GM20431 (cell line): ENCODE measurements around the gene SUPT6H.

ENCODE experiments used
- in situ Hi-C: fragments of 300-500 bp; cut with MseI, MboI; formaldehyde crosslinking; loops from one replicate; pipeline ENCODE4 v1.15.0; 2020; ENCODE audit warnings: low sequenced_read_pairs; ENCODE audit not compliant: unreplicated experiment

Gene SUPT6H

DNA sequence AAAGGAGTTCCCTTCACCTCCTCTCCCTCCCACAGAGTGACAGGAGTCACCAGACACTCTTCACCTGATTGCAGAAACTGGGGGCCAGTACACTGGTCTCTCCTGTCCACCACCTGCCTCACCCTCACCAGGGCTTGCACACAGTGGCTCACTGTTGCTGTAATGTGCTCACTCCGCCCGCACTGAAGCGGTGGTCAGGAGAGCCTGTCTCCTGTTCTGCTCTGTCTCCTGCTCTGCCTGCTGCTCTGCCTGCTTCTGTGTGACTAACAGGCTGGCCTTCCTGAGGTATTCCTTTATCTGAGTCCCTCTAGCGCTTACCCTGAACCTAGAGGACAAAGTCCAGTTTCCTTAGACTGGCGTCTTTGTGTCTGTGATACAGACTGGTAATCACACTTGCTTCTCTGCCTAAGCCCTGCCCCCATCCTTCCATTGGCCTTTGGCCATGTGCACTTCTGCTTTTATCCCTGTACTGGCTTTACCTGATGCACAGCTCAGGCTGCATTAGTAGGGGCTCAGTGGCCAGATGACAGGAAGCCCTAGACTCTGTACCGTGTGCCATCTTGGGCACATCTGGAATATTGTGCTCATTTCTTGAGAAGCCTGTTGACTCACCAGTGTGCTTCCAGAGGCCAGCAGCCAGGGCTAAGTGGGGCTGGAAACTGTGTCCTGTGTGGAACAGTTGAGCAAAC is 36.4 kb downstream of the SUPT6H start:
- in situ Hi-C loops = no loop called here

DNA sequence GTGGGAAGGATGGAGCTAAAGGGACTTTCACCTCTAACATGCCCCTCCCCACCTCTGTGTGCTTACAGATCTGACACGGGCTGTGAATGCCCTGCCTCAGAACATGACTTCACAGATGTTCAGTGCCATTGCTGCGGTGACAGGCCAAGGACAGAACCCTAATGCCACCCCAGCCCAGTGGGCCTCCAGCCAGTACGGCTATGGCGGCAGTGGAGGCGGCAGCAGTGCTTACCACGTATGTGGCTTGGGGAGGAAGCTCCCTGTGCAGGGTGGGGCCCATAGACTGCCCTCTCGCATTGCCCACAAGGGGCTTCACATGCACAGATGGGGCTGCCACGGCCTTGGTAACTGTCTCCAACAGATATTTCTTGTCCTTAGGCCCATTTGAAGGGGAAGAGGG is 38.3 kb downstream of the SUPT6H start:
- in situ Hi-C loops = no loop called here

DNA sequence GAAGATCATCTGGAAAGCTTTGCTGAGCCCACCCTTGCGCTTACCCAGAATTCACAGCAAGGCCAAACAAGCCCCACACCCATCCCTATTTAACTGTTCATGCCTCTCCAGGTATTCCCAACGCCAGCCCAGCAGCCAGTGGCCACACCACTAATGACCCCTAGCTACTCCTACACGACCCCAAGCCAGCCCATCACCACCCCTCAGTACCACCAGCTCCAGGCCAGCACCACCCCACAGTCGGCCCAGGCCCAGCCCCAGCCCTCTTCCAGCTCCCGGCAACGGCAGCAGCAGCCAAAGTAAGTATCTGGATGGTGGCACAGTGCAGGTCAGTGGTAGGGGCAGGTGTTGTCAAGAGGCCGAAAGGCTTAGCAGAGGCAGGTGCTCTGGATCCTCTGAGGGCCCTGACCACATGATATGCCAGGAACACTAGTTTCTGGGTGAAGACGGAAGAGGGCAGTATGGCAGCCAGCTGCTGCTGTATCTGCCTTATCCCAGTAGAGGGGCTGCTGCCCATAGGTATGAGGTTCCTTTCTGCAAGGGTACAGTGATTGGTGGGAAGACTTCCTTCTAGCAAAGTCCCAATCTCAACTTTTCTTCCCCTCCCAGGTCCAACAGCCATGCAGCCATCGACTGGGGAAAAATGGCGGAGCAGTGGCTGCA is 39.0 kb downstream of the SUPT6H start:
- in situ Hi-C loops = no loop called here

DNA sequence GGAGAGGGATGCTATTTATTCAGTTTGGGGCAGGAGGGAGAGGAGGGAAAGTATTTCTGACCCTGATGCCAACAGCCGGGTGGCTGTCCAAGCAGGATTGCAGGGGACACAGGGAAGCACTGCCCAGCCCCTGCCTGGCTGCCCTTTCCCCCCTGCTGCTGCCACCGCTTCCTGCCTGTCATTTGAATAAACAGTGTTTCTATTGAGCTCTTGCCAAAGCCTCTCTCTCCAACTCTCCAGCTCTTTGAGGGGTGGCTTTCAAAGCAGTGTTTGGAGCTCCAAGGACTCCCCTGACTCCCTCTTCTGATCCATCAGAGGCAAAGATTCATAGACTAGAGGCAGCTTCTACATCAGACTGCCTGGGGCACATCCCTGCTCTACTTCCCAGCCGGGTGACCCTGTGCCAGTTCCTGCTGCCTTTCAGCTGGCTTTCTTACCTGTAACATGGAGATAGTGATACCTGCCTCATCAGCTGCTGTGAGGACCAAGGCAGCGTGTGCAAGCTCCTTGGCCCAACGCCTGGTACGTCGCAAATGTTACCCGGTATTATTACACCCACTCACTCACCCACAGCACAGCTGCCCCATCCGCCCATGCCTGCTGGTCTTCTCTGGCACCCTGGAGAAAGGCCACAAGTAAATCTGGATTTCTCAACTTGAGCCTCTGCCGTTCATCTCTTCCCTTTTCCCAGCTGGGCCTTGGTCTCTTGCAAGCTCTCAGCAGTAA is 40.2 kb downstream of the SUPT6H start:
- in situ Hi-C loops = no loop called here

DNA sequence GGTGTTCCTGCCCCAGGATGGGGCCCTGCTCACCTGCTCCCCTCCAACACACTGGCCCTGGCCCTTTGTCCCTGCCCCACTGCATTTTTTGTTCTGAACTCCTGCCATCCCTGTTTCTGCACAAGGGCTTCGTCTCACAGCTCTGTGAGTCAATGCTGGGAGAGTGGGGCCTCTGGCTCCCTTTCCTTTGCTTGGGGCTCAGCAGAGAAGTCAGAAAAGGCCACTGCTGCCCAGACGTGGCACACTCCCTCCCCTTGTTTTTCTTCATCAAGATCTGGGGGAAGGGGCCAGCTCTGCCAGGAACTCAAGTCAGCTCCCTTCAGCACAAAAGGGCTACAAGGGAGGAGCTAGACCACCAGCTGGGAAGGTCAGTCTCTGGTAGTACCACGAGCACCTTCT is 40.7 kb downstream of the SUPT6H start:
- in situ Hi-C loops = no loop called here

DNA sequence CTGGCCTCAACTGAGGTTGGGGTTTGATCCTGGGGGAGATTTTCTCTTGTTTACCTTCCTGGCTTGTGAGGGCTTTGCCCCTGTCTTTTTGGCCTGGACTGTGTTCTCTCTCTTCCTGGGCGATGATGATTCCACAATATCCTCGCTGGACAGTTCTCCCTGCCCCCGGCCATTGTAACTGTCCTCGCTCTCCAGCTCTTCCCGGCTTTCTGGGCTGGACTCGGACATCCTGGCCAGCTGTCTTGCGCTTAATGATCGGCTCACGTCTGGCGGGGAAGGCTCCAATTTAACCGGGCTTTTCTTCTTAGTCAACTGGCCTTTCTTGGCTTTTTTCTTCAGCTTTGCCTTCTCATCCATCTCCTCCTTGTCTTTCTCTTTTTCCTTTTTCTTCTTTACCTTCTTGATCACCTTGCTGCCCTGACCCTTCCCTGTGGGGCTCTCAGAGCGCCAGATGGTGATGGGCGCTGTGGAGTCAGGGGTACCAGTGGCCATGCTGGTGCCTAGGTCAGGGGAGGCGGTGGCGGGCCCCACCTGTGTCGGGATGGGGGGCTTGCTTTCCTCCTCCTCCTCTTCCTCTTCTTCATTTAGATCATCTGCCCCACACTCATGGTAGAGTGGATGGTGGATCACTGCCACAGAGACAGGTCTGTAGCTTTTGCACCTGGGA is 41.7 kb downstream of the SUPT6H start:
- in situ Hi-C loops = no loop called here

DNA sequence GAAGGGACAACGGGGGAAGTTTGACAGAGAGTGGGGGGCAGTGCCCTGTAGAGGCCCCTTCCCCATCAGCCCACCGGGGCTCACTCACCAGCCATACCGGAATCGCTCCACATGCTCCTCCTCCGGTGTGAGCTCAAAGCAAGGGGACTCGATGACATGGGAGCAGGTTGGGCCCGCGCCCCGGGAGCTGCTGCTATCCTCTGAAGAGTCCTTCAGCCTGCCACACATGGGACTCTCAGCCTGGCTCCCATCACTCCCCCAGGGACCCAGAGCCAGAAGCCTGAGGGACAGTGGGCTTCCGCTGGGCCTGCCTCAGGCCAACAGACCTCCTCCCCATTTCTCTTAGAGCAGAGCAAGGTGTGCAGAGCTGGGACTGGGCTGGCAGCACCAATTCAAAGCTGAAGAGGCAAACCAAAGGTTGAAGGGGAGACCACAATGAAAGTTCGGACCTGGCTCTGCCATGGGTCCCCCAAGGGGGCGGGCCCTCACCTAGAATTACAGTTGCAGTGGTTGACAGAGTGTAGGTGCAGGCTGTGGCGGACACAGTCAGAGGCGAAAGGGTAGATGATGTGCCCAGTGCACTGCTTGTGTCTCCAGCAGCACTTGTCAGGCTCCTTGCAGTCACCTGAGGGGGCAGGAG is 42.3 kb downstream of the SUPT6H start:
- in situ Hi-C loops = no loop called here

DNA sequence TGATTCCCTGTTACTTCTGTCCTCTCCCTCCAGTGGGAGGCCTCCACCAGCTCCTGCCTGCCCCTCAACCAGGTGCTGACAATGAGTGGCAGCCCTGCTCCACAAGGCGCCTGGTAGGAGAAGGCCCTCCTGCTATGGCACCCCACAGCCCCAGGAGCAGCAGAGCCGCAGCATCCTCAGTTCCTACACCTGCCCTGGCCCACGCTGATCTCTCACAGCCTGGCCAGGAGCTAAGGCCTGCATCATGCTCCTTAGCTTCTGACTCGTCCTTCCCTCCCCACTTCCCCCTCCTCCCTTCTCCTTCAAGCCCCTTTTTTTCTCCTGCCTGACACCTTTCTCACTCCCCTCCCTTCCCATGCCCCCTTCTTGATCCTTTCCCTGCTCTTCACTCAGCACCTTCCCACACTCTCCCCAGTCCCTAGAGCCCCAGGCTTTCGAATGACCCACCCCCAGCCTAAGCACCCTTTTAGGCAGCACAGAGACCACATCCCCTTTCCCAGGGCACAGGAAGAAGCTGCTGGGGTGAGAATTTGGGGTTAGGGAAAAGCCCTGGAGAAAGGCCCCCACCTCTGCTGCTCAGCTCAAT is 43.2 kb downstream of the SUPT6H start:
- in situ Hi-C loops = no loop called here

DNA sequence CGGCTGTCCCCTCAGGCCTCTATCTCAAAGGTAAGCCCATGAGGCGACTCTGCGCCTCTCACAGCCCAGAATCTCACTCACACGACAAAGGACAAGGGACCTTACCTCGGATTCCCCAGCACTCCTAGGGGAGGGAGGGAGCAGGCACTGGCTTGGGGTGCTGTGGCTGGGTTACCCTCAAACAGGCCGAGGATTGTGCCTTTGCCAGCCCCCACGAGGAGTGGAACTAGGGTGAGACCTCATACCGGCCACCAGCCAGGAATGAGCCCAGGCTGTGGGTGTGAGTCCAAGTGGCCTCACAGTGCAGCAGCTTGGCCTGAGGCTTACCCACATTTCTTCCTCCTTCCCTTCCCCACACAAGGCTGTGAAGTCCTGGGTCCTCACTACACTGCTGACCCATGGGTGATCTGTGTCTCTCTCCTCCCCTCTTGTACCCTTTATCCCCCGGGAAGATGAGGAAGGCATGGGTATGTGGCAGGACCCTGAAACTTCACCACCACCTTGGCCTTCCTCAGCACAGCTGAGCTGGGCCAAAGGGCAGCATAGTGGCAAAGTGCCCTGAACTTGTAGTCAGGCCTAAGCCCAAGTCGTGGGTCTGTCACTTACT is 43.8 kb downstream of the SUPT6H start:
- in situ Hi-C loops = no loop called here

DNA sequence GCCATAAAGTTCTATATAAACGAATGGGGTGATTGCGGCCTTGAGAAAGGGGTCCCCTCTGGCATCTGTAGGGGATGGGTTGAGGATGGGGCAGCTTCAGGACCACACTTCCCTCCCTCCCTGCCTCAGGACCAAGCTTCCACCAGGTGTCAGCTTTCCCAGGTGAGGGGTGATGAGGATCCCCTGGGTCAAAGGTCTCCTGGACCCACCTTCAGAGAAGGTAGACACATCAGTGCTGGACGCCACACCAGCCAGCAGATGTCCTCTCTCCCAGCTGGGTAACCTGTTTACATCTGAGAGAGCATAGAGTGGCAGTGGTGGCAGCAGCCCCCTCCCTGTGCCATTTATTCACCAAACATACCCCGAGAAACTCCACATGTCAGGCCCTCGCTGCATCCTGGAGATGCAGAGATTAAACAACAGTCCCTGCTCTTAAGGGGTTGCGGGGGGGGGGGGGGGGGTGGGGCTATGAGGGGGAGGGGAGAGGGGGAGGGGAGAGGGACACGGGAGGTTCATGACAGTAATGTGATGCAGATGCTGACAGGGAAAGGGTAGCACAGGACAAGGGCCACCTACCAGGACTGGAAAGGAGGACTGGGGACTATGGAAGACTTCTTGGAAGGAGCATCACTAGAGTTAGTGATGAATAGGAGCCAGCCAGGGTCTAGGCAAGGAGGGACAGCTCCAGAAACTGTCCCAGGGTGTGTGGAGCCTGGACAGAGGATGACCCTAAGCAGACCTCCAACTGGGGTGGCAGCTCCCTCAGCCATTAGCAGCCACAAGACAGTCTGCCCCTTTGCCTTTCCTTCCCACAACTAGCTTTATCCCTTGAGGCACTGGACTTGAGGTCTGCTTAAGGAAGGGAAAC is 44.7 kb downstream of the SUPT6H start:
- in situ Hi-C loops = no loop called here

DNA sequence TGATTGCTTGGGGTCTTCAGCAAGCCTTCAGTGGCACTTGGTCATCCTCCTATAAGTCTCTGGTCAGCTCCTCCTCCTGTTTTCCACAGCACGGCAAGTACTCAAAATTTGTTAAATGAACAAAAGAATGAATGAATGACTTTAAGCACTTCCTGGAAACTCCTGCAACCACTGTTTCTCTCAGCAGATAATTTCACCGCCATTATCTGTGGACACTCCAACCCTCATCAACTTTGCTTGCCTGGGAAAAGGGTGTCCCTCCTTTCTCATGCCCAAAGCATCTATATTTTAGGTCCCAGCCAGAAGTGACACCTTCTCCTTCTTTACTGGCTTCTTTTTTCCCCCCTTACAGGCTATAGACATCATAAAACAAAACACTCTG is 45.3 kb downstream of the SUPT6H start:
- in situ Hi-C loops = no loop called here

DNA sequence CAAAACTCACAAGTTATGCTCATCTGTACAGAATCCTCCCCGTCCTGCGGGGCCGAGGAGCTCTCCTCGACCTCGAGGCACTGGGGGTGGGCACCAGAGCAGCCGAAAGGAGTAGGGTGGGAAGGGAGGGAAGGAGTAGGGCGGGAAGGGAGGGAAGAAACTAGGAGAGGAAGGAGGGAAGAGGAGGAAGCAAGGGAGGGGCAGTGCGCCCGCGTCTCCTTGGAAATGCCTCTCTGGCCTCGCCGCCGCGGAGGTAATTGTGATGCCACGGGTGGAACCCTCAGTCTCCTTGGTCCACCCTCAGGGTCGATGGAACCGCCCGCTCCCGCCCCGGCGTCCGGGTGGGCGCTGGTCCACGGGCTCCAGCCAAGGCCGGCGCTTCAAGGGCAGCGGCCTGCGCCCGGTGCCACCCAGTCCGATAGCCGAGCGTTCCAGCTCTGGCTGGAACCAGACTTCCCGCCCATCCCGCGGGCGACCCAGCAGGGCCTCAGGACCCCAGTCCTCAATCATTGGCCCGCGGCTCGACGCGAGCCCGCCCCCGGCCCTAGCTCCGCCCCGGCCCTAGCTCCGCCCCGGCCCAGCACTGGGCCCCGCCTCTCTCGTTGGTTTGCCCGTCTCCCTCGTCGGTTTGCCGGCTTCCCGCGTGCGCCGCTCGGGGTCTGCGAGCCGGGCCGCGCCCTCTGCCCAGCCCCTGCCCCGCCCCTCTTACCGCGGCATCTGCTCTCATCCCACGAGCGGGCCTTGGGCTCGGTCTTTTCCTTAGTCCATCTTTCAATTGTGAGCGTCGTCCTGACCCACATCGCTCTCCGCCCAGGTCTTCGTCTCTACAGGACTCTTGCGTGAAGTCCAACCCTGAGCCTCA is 49.1 kb downstream of the SUPT6H start:
- in situ Hi-C loops = no loop called here

DNA sequence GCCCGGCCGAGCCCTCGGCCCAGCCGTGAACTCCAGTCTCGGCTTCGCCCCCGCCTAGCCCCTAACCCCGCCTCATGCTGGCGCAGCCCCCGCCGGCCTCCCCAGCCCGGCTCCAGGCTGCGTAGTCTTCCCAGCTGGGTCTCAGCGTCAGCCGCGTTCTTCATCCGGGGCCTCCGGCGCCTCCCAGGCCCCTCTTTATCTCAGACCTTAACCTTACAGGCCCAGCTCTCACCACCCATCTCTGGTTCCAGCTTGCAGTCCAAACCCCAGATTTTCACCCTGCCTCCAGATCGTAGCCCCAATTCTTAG is 49.7 kb downstream of the SUPT6H start, which contains the start of gene PROCA1:
PROCA1 (minus strand) TSS at position 166 of the 309 bp plus-strand sequence. CDS start 228 bp downstream, outside the sequence.
- in situ Hi-C loops = no loop called here

DNA sequence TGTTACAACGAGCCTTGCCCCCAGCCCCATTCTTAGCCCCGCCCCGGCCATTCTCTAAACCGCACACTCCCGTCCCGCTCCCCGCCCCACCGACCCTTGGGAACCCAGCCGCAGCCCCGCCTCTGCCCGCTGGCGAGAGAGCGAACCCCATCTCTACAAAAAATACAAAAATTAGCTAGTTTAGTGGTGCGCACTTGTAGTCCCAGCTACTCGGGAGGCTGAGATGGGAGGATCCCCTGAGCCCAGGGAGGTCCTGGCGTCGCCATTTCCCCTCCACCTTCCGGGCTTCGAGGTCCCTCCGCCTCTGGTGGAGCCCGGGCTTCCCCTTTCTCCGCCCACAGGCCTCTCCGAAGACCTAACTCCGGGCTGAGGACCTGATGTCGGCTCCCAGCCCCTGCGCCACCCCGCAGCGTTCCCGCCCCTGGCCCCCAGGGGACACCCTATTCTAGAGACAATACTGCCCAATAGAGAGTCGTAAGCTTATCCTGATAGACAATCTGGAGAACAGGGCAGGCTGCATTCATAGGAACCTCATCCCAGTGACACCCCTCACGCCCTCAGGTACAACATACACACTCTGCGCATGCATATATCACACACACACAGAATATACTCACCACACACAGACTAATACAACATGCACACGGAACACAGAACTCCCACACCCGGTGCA is 50.2 kb downstream of the SUPT6H start:
- in situ Hi-C loops = no loop called here

DNA sequence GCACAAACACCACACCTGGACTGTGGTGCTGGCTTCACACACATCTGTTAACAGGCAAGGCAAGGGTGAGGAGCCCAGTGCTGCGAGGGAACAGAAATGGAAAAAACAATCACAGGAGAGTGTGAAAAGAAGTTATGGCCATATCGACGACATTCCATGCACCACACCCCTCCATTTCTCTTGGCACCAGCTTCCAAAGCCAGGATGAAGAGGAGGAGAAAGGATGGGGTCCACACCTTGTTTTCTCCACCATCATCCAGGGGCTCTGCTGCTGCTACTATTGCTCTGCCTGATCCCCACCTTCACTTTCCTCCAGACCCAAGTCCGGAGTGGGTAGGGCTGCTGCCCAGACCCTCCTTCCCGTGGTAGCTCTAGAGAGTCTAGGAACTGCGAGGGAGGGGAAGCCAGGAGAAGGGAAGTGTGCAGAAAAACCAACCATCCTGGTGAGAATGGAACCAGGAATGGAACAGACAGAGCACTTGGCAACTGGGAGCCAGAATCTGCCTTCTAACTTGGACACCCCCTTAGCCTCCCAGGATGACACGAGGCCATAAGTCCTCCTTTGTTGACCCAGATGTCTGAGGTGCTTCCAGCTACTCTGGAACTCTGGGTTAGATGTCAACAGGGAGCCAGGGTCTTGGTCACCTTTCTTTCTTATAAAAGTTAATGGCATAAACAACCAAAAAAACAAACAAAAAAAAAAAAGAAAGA is 50.9 kb downstream of the SUPT6H start:
- in situ Hi-C loops = no loop called here

DNA sequence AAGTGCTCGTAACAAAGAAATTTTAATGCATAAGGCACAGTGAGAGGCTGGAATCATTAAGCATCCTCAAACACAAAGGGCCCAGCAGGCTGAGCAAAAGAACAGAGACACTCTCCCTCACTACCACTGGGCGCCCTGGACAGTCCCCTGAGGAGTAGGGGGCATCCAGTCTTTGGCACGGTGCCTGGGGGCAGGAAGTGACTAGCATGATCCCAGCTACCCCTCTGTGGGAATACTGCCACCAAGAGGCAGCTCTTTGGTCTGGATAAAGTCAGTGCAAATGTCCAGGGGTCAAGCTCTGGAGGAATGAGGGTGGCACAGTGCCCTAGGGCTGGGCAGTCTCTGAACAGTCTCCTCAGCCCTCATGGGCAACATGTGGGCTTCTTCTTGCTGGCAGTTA is 52.3 kb downstream of the SUPT6H start:
- in situ Hi-C loops = no loop called here

DNA sequence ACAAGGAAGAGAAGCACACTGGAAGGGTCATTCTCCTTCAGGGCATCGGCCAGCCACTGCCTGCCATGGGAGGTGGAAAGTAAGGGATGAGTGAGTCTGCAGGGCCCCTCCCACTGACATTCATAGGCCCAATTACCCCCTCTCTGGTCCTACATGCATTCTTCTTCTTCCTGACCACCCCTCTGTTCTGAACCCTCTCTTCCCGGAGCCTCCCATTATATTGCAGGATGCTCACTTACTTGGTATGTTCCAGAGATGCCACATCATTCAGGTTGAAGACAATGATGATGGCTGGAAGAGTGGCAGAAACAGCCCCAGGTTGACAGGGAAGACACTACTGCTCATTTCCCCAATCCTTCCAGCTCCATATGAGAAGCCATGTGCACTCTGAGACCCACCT is 53.2 kb downstream of the SUPT6H start:
- in situ Hi-C loops = no loop called here
